Stimulated activated CD8-positive, alpha-beta memory T cell treated with anti-CD3 and anti-CD28 coated beads, Interleukin-7, amount 100 ng/mL, for 4 hours (primary cell): Measurements from ENCODE around the gene FBXW12.
"Not testable (repeated sequence)": the region's sequence is repeated elsewhere in the genome, so short reads cannot be mapped to it uniquely, and the experiment has no call there.

Experiments
- DNase-seq, 2 donors: peaks; one replicate each; pipeline ENCODE4 v3.0.0-alpha.2; 2020; ENCODE audit warnings: low read depth in 2 of 2

The FBXW12 gene

DNA sequence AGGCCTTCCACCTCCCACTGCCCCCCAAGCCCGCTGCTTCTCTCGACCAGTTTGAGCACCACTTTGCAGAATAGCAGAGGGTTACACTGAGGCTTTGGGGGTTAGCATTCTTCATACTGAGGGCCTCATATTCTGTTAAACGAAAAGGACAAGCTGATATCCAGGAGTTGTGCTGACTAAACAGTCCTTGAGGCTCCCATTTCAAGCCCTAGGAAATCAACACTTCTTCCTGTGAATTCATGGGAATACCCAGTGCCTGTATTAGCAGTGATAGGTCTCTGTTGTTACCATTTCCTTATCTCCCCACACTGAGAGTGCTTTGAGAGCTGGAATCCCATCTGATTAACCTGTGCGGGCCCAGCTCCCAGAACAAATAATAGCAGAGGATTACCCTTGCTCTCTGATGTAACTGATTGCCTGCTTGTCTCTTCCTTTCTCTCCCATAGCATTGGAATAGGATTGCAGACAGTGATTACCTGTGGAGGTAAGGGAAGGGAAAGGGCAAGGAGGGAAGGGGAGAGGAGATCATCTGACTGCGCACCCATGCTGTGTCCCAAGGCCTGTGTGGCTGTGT, 930 bp downstream of the FBXW12 start:
- no peak for DNase-seq

DNA sequence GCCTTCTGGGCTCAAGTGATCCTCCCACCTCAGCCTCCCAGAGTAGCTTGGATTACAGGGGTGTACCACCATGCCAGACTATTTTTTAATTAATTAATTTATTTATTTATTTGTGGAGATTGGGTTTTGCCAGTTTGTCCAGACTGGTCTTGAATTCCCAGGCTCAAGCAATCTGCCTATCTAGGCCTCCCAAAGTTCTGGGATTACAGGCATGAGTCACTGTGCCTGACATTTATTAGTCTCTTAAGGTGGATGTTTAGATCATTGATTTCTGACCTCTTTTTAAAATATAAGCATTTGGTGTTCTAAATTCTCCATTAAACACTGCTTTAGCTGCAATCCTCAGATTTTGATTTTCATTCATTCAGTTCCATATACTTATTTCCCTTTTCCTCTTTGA, 15.6 kb downstream of the FBXW12 start:
- no peak for DNase-seq

DNA sequence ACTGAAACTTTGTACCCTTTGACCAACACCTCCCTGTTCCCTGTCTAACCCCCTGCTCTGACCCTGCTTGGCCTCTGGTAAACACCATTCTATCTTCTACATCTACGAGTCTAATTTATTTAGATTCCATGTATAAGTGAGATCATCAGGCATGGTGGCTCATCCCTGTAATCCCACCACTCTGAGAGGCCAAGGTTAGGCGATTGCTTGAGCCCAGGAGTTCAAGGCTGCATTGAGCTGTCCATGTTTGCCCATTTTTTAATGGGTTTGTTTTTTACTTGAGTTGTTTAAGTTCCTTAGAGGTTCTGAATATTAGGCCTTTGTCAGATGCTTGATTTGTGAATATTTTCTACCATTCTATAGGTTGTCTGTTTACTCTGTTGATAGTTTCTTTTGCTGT, 16.9 kb downstream of the FBXW12 start:
- no peak for DNase-seq

DNA sequence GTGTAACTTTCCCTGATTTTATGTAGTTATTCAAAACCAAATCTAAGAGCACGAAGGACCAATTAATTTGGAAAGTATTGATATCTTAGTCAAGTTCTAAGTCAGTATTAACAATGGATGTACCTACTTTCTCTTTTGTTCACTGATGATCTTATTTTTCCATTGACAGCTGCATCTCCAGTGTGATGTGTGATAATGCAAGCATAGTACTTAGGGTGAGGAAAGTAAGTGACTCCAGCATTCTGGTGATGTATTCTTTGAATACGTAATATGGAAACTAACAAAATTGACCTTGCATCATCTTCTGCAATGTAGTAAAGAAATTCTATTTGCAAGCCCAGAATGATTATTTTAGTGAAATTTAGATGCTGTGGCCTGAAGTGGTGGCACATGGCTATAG, 22.4 kb downstream of the FBXW12 start:
- DNase-seq, result no peak

DNA sequence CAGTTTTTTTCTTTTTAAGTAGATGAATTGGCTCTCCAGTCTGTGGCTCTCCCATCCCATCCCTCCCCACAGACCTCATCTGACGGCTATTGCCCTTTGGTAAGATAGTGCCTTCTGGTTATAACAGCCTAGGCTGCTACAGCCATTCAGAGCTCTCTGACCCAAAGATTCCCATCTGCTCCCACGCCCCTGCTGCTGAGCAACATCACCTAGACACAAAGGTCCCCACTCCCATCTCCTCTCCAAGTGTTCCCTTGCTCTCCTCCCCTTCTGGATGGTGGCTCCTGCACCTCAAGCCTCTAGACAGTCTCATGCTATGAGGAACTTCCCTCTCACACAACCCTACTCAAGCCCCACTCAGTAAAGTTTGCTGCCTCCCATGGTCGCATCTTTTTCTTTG, 23.7 kb downstream of the FBXW12 start:
- no peak for DNase-seq

DNA sequence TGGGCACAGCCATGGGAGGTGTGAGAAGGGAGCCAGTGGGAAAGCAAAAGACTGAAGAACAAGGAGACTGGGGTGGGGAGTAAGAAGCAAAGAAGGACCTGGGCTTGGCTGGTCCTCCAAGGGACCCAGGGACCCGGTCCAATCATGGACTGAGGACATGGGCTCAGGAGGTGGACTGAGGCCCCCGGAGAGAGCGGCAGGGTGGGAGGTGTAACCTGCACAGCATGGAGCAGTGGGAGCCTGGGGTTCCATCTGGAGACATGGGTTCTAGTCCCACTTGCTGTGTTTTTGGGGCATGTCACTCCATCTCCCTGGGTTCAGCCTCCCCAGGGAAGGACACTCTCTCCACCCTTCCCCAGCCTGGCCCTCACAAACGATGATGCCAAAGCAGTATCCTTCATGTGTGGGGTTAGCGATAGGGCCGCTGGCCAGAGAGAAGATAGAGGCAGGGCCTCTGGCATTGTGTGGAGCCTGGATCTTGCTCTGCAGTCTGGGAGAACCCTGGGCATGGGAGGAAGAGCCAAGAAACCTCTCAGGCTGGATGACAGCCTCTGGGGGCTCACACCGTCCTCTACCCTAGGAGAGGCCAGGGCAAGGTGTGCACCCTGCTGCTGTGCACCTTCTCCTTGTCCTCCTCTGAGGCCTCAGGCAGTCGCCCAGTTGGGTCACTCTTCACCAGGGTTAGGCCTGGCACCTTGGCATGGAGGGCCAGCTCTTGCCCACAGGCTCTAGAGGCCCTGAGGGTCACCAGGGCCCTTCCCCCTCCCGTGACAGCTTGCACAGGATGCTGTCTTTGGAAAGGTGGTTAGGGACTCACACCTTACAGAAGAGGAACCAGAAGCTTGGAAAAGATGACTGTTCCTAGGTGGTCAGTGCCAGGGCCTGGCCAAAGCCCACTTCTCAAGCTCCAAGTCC, 26.0 kb downstream of the FBXW12 start:
- DNase-seq, result no peak

DNA sequence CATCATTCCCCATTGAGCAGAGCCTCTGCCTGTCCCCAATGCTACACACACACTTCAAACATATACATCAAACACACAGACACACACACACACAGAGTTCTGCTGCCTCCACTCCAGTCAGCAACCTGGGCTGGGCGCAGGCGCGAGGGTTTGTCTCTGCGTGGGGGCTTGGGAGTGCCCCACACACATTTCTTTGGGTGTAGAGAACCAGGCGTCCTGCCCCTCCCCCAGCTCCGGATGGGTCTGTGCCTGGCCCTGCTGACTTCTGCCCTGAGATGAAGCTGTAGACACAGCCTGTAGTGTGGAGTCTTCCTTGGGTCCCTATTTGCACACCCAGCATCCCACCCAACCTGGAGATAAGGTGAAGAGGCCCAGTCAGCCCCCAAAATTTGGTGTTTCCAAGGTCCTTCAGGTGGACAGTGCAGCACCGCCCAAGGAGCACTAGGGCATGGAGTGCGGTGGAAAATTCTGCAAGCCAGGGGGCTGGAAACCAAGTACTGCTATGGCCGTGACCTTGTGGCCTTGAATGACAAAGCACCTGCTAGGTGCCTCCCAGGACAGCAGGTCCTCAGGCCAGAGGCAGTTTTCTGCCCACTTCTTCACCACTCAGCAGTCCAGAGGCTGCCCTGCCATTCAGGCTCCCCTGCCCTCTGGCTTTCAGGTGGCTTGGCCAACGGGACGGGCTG, 26.8 kb downstream of the FBXW12 start:
- DNase-seq, result no peak

DNA sequence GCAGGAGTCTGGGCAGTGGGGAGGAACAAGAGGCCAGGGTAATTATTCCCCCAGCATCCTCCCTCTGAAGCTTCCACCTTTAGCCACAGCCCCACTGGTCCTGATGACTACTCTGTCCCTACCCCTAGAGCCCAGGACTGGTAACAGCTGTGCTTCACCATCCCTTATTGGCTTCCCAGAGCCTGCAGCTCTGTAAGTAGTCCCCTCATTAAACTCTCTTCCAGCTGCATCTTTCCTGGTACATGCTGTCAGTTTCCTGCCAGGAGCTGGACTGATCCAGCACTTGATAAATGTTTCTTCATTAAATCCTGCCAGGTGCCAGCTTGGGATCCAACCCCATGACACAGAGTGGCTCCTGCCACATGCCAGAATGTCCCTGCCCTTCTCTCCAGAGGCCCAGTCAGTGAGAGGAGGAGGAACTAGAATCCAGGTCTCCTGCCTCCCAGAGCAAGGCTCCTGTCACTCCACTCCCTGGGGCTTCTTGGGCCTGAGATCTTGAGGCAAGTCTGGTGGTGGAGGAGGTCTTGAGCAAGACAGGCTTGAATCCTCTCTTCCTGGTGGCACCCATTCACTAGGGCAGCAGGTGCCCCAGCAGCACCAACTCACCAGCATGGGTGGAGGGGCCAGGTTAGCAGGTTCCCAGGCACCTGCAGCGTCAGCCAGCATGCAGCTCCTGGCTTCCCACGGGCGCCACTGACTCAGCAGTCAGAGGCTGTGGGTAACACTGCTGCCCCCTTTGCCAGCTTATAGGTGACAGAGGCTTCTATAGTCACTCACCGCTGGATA, 27.6 kb downstream of the FBXW12 start:
- DNase-seq, result no peak

DNA sequence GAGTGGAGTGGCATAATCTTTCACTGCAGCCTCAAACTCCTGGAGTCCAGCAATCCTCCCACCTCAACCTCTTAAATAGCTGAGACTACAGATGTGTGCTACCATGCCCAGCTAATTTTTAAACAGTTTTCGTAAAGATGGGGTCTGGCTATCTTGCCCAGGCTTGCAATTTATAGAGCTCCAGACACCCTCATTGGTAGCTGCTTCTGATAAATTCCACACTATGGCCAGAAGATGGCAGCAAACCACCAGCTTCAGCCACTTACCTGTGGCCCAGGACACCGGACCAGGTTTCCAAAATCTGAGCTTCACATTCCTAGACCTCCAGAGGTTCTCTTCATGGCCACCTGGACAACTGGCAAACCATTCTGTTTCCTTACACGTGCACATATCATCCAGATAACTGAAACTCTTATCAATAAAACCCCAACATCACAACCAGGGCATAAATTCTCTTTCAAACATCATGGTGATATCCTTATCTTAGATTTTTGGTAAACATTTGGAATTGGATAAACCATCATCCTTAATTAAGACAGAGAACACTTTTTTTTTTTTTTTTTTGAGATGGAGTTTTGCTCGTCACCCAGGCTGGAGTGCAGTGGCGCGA, 28.9 kb downstream of the FBXW12 start:
- peak; percentile 32 to 44 for DNase-seq

DNA sequence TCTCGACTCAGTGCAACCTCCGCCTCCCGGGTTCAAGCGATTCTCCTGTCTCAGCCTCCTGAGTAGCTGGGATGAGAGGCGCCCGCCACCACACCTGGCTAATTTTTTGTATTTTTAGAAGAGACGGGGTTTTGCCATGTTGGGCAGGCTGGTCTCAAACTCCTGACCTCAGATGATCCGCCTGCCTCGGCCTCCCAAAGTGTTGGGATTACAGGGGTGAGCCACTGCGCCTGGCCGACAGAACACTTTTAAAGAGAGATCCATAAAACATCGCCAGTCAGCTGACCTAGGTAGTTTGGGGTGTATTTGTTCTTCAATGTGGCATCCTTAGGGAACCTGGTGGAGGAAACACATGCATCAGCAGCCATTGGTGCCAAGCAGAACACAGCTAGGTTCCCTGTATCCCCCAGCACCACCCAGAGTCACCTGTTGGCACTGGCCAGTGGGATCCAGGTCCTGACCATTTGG, 29.4 kb downstream of the FBXW12 start:
- DNase-seq, result not testable (repeated sequence)

DNA sequence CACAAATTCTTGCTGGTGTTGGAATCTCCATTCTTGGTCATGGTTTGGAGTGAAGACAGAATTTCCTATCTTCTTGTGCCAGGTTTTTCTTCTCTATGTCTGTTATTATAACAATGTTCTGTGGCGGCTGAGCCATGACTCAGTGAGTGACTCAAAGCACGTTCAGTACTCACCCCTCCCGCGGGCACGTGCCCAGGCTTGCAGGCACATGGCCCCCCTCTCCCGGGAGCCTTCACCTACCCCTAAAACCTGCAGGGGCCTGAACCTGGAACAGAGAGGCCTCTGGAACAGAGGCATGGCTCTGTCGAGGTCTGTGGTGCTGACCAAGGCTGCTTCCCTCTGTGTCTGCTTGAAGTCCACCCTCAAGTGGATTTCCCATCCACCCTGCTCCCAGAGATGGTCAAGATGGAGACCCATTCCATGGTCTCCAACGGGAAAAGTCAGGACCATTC, 30.3 kb downstream of the FBXW12 start:
- no peak for DNase-seq

DNA sequence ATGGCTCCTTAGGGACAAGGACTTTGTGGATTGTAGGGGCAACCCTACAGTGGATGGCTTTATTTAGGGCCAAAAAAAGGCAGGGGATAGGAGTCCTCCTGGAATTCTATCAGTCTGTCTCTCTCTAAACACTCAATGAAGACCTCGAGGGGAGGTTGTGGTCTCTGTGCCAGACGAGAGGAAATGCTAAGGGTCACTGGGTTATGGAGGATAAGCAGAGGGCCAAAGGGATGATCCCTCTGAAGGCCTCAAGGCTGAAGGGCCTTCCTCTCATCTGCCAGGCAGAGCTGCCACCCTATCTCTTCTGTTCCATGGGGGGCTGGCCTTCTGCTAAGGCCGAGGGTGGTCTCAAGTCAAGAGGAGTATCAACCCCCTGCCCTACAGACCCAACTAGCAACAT, 30.9 kb downstream of the FBXW12 start:
- no peak for DNase-seq

DNA sequence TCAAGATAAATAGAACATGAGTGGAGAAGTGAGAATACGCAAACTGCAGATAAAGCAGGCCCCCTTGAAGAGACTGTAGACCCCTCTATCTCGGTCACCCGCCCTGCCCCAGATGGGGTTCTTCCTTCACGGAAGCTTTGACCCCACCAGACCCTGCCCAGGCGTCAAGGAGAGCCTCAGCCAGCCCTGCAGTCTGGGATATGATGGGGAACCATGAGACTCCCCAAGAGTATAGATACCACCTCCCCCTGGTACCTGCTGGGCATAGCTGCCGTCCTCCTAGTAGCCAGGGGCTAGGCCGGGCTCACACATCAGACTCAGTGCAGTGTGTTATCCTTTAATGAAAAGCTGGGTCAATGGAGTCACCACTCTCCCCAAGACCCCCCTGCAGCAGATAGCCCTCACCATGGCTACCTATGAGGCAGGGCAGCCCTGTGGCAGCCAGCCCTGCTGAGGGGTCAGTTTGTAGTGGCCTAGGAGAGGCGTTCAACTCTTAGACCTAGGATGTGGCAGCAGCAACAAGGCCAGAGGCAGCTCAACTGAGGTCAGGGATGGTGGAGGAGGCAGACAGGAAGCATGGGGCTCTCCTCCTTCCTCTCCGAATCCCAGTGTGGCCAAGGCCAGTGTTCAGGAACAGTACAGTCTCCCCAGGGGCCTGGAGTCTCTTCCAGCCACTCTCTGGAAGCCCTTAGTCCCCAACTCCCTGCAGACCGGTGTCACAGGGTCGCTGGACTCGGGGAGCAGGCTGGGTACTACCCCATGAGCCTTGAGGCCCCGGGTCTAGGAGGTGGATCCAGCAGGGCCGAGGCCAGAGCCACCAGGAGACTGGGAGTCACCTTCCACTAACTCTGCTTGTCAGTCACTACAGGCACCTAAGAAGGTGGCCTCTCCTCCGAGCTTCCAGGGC, 31.8 kb downstream of the FBXW12 start:
- no peak for DNase-seq

DNA sequence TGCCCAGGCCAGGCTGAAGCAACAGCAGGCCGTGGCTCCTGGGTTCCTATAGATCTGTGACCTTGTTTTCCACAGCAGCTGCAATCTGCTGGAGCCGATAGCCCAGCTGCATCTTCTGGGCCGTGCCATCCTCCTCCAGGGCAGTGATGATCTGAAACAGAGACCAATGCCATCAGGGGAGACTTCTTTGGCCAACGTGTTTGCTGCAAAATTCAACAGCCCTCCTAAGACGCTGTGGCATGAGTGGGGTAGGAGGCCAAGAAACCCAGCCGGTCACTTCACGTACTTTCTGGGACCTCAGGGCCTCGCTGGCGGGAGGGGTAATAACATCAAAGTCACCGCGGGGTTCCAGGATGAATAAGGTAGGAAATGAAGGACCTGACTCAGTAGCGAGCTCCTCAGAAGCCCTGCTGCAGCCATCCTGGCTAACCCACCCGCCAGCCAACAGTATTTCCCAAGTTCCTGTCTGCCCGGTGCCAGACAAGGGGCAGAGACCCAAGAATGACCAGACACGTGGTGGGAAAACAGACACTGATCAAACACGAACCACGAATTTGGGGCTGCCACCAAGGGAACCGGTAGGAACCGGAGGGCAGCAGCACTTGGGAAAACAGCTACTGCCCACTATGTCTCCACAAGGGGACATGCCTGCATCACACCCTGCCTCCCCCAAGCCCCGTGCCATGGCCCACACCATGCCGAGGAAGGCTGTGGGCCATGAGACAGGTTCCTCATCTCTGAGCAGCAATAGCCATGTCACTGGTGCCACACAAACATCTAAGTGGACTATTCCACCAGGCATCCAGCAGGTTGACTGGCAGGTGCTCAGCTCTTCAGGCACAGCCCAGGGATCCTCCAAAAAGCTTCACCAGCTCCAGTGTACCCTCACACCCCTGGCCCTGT, 32.7 kb downstream of the FBXW12 start:
- DNase-seq, result no peak

DNA sequence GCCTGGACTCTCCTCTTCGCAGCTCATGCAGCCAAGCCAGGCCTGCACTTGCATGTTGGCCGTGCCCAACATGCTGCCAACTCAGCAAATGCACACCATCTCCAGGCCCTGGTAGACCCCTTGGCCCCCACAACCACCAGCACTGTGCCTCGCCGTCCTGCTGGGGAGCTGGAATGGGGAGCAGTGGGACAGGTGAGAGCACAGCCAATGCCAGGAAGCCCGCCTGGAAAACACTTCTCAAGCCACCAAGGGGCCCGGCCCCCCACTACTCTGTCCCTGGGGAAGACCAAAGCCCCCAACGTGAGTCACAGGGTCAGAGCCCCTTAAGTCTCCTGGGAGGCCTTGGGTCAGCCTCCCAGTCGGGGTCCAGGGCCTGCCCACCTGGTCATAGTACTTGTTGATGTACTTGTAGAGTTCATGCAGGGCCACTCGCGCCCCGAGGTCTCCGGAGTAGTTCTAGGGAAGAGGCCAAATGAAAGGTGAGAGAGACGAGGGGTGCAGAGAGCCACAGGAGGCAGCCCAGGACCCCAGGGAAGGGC, 33.4 kb downstream of the FBXW12 start:
- no peak for DNase-seq

DNA sequence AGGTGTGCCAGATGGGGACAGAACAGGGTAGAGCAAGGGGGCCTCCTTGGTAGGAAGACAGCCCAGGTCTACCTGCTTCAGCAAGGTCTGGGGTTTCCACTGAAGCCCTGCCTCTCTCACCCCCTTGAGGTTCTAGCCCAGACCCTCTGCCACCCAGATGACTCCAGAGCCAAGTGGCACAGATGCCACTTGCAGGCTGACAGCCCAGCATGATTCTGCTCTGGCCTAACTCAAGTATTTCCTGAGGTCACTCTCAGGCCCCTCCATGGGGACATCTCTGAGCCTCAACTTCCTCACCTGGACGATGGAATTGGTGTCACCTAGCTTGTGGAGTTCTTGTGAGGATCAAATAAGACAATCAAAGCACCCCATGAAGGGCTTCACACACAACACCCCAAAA, 34.0 kb downstream of the FBXW12 start:
- DNase-seq, result no peak

DNA sequence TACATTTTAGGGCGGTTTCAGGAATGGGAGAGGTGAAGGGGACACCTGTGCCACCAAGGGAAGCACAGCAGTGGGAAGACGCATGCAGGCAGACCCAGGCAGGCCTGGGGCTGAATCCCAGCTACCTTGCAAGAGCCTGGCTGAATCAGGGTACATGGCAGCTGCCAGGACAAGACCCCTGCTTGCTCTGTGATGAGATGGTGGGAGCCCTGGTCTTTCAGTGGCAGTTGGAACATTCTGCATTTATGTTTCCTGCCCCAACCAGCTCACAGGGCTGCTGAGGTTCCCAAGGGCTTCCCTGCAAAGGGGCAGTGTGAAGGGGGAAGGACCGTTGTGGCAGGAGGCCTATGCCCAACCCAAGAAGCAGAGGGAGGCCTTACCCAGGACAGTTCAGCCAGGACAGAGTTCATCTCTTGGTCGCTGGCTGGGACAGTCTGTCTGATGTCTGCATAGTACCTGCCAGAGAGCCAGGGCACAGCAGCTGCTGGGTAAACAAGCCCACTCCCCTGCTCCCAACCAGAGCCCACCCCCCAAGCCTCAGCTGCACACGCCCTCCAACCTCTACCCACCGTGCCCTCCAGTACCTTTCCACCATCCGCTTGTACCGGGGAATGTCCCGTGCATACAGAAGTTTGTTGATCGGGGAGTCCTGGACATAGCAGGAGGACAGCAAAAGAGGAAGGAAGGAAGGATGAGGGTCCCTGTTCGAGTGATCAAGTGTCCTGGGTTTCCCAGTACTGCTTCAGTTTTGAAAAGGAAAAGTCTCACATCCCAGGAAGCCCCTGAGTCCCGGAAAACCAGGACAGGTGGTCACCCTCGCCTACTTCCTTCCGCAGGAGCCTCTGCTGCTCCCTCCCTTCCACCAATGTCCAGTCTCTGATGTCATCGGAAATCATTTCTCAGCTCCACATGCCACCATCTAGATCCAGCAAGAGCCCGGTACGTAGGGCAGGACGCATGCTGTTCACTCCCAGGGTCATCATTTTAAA, 34.7 kb downstream of the FBXW12 start:
- DNase-seq, result no peak
